ENCODE results near the gene MACROD2. TPM values are rescaled to one million over a fixed set of nuclear protein-coding genes. Genes with fewer than 3 reads are reported as not detected.
"Not testable (repeated sequence)": the region's sequence is repeated elsewhere in the genome, so short reads cannot be mapped to it uniquely, and the experiment has no call there.

The MACROD2 gene
- total RNA-seq, 1 donor: 1.7 TPM

GRCh38 chr20:15091421-15092037 is 1096.2 kb downstream of the MACROD2 start:
- no peak overlapping the region for H3K4me3 ChIP-seq (ENCODE audit: low read length)
- no peaks in the 10 kb centered on the region for H3K27me3 ChIP-seq (ENCODE audit: insufficient read depth, low read length)
- H3K4me1 ChIP-seq (ENCODE audit: insufficient read depth, low read length): no peaks in the 10 kb centered on the region
- H3K9me3 ChIP-seq (ENCODE audit: low read depth, low read length): no peaks in the 10 kb centered on the region

GRCh38 chr20:15098351-15098750 is 1103.0 kb downstream of the MACROD2 start:
- Histone ChIP-seq H3K4me1 (ENCODE audit: insufficient read depth, low read length) (no peaks in the 10 kb centered on the region), H3K9me3 (ENCODE audit: low read depth, low read length) (no peaks in the 10 kb centered on the region), H3K4me3 (ENCODE audit: low read length) (no peak overlapping the region), H3K27me3 (ENCODE audit: insufficient read depth, low read length) (no peaks in the 10 kb centered on the region)

GRCh38 chr20:15099130-15099529 is 1103.8 kb downstream of the MACROD2 start:
- Histone ChIP-seq H3K4me3 (ENCODE audit: low read length) (no peak overlapping the region), H3K9me3 (ENCODE audit: low read depth, low read length) (no peaks in the 10 kb centered on the region), H3K27me3 (ENCODE audit: insufficient read depth, low read length) (no peaks in the 10 kb centered on the region), H3K4me1 (ENCODE audit: insufficient read depth, low read length) (no peaks in the 10 kb centered on the region)

- H3K9me3 ChIP-seq (ENCODE audit: low read depth, low read length): no peaks in the 10 kb centered on the region
- no peaks in the 10 kb centered on the region for H3K4me1 ChIP-seq (ENCODE audit: insufficient read depth, low read length)
- no peaks in the 10 kb centered on the region for H3K27me3 ChIP-seq (ENCODE audit: insufficient read depth, low read length)
- no peak overlapping the region for H3K4me3 ChIP-seq (ENCODE audit: low read length)
Measured at GRCh38 chr20:15100506-15101160, 1105.3 kb downstream of the MACROD2 start.

GRCh38 chr20:15107931-15108330 is 1112.6 kb downstream of the MACROD2 start:
- Histone ChIP-seq H3K9me3 (ENCODE audit: low read depth, low read length) (no peaks in the 10 kb centered on the region), H3K27me3 (ENCODE audit: insufficient read depth, low read length) (no peaks in the 10 kb centered on the region), H3K4me3 (ENCODE audit: low read length) (no peak overlapping the region), H3K4me1 (ENCODE audit: insufficient read depth, low read length) (no peaks in the 10 kb centered on the region)

- Histone ChIP-seq H3K4me3 (ENCODE audit: low read length) (no peak overlapping the region), H3K4me1 (ENCODE audit: insufficient read depth, low read length) (no peaks in the 10 kb centered on the region), H3K27me3 (ENCODE audit: insufficient read depth, low read length) (no peaks in the 10 kb centered on the region), H3K9me3 (ENCODE audit: low read depth, low read length) (no peaks in the 10 kb centered on the region)
Measured at GRCh38 chr20:15109494-15109893, 1114.2 kb downstream of the MACROD2 start.

GRCh38 chr20:15111654-15112053 is 1116.3 kb downstream of the MACROD2 start:
- no peaks in the 10 kb centered on the region for H3K9me3 ChIP-seq (ENCODE audit: low read depth, low read length)
- H3K4me3 ChIP-seq (ENCODE audit: low read length): no peak overlapping the region
- no peaks in the 10 kb centered on the region for H3K27me3 ChIP-seq (ENCODE audit: insufficient read depth, low read length)
- no peaks in the 10 kb centered on the region for H3K4me1 ChIP-seq (ENCODE audit: insufficient read depth, low read length)

GRCh38 chr20:15113144-15113773 is 1117.9 kb downstream of the MACROD2 start:
- Histone ChIP-seq H3K27me3 (ENCODE audit: insufficient read depth, low read length) (no peaks in the 10 kb centered on the region), H3K9me3 (ENCODE audit: low read depth, low read length) (no peaks in the 10 kb centered on the region), H3K4me3 (ENCODE audit: low read length) (no peak overlapping the region), H3K4me1 (ENCODE audit: insufficient read depth, low read length) (no peaks in the 10 kb centered on the region)

- Histone ChIP-seq H3K9me3 (ENCODE audit: low read depth, low read length) (no peaks in the 10 kb centered on the region), H3K4me3 (ENCODE audit: low read length) (no peak overlapping the region), H3K27me3 (ENCODE audit: insufficient read depth, low read length) (no peaks in the 10 kb centered on the region), H3K4me1 (ENCODE audit: insufficient read depth, low read length) (no peaks in the 10 kb centered on the region)
Measured at GRCh38 chr20:15119852-15120487, 1124.7 kb downstream of the MACROD2 start.

- H3K9me3 ChIP-seq (ENCODE audit: low read depth, low read length): no peaks in the 10 kb centered on the region
- H3K27me3 ChIP-seq (ENCODE audit: insufficient read depth, low read length): no peaks in the 10 kb centered on the region
- no peaks in the 10 kb centered on the region for H3K4me1 ChIP-seq (ENCODE audit: insufficient read depth, low read length)
- H3K4me3 ChIP-seq (ENCODE audit: low read length): no peak overlapping the region
Measured at GRCh38 chr20:15122613-15123012, 1127.3 kb downstream of the MACROD2 start.

- Histone ChIP-seq H3K27me3 (ENCODE audit: insufficient read depth, low read length) (no peaks in the 10 kb centered on the region), H3K4me3 (ENCODE audit: low read length) (no peak overlapping the region), H3K9me3 (ENCODE audit: low read depth, low read length) (peaks cover 4% of the 10 kb centered on the region), H3K4me1 (ENCODE audit: insufficient read depth, low read length) (no peaks in the 10 kb centered on the region)
Measured at GRCh38 chr20:15131176-15131575, 1135.9 kb downstream of the MACROD2 start.

- Histone ChIP-seq H3K4me3 (ENCODE audit: low read length) (no peak overlapping the region), H3K4me1 (ENCODE audit: insufficient read depth, low read length) (no peaks in the 10 kb centered on the region), H3K9me3 (ENCODE audit: low read depth, low read length) (no peaks in the 10 kb centered on the region), H3K27me3 (ENCODE audit: insufficient read depth, low read length) (no peaks in the 10 kb centered on the region)
Measured at GRCh38 chr20:15138548-15139126, 1143.3 kb downstream of the MACROD2 start.

GRCh38 chr20:15139522-15139921 is 1144.2 kb downstream of the MACROD2 start:
- no peaks in the 10 kb centered on the region for H3K4me1 ChIP-seq (ENCODE audit: insufficient read depth, low read length)
- no peaks in the 10 kb centered on the region for H3K9me3 ChIP-seq (ENCODE audit: low read depth, low read length)
- H3K4me3 ChIP-seq (ENCODE audit: low read length): no peak overlapping the region
- H3K27me3 ChIP-seq (ENCODE audit: insufficient read depth, low read length): no peaks in the 10 kb centered on the region

- Histone ChIP-seq H3K9me3 (ENCODE audit: low read depth, low read length) (no peaks in the 10 kb centered on the region), H3K4me1 (ENCODE audit: insufficient read depth, low read length) (no peaks in the 10 kb centered on the region), H3K4me3 (ENCODE audit: low read length) (no peak overlapping the region), H3K27me3 (ENCODE audit: insufficient read depth, low read length) (no peaks in the 10 kb centered on the region)
Measured at GRCh38 chr20:15140286-15140685, 1145.0 kb downstream of the MACROD2 start.

- H3K4me1 ChIP-seq (ENCODE audit: insufficient read depth, low read length); H3K4me3 ChIP-seq (ENCODE audit: low read length); H3K9me3 ChIP-seq (ENCODE audit: low read depth, low read length); H3K27me3 ChIP-seq (ENCODE audit: insufficient read depth, low read length): not testable (repeated sequence)
Measured at GRCh38 chr20:15140940-15141339, 1145.6 kb downstream of the MACROD2 start.
